Transverse colon (tissue), 4 donors: ENCODE data around the gene RFTN1. TPM values are rescaled to one million over a fixed set of nuclear protein-coding genes. Genes with fewer than 3 reads are reported as not detected.

ENCODE experiments used
- DNase-seq: peaks from one replicate; pipeline ENCODE4 v3.0.0-alpha.2; 2019
- H3K27ac ChIP-seq, 4 donors: fragments of 200-600 bp; sonication (generic); 2 replicates each; pipeline ENCODE4 v1.5.1; 2016 to 2018; ENCODE audit warnings: inconsistent platforms in 4 of 4
- H3K27me3 ChIP-seq: fragments of 200-600 bp; sonication (generic); 2 replicates; pipeline ENCODE4 v1.5.1; 2017; ENCODE audit warnings: inconsistent platforms
- H3K36me3 ChIP-seq, 4 donors: fragments of 200-600 bp; sonication (generic); 2 replicates each; pipeline ENCODE4 v1.5.1; 2017 to 2019; ENCODE audit warnings: inconsistent platforms in 4 of 4
- H3K4me1 ChIP-seq, 4 donors: fragments of 200-600 bp; sonication (generic); 2 replicates each; pipeline ENCODE4 v1.5.1; 2017 to 2020; ENCODE audit warnings: inconsistent platforms in 4 of 4
- H3K4me3 ChIP-seq, 4 donors: fragments of 200-600 bp; sonication (generic); 1 replicate in 1 of 4; 2 replicates in 3 of 4; pipeline versions ENCODE4 v1.5.1 to v1.6.1; 2017 to 2019; ENCODE audit warnings: inconsistent platforms in 4 of 4
- H3K9me3 ChIP-seq, 2 donors: fragments of 200-600 bp; sonication (generic); 2 replicates each; pipeline ENCODE4 v1.5.1; 2017 to 2019; ENCODE audit warnings: inconsistent platforms in 2 of 2
- CTCF ChIP-seq, 5 experiments: fragments of 200-600 bp in 3 of 5; fragments of 450-650 bp in 2 of 5; sonication (generic) in 3 of 5; IDR thresholded peaks; 1 replicate in 2 of 5; 2 replicates in 3 of 5; pipeline ENCODE4 v1.5.1; 2016 to 2017; ENCODE audit warnings: antibody characterized with exemption in 5 of 5, inconsistent platforms in 3 of 5, mild to moderate bottlenecking in 2 of 5, moderate library complexity in 1 of 5
- EP300 ChIP-seq: sonication (generic); formaldehyde crosslinking; IDR thresholded peaks from one replicate; pipeline ENCODE4 v1.6.1; 2017; ENCODE audit warnings: antibody characterized with exemption, low read depth
- POLR2A ChIP-seq: fragments of 450-650 bp; IDR thresholded peaks from one replicate; pipeline ENCODE4 v1.6.1; 2016; ENCODE audit warnings: antibody characterized with exemption, mild to moderate bottlenecking, moderate library complexity
- POLR2AphosphoS5 ChIP-seq, 3 donors: sonication (generic); formaldehyde crosslinking; IDR thresholded peaks; one replicate each; pipeline ENCODE4 v1.6.1; 2016; ENCODE audit warnings: antibody characterized with exemption in 3 of 3
- WGBS, 2 donors: methylation state at CpG; one replicate each; pipeline ENCODE4 v1.1.5; 2018; ENCODE audit warnings: low coverage in 1 of 2; 5-methylcytosine and 5-hydroxymethylcytosine counted together
- in situ Hi-C, 4 donors: fragments of 200-750 bp; cut with MboI; loops; one replicate each; pipeline versions ENCODE4 v1.15.0 to v1.15.1; 2017; ENCODE audit warnings: low sequenced_read_pairs in 3 of 4, low pct_ligation_motif_present in 1 of 4, low pct_unique_long_range_greater_than_20kb in 1 of 4
- intact Hi-C: fragments of 100-400 bp; cut with DNase I; formaldehyde crosslinking; loops from one replicate; pipeline ENCODE4 v1.15.1; 2023; ENCODE audit warnings: low total_unique reads
- total RNA-seq, 4 donors: library from RNA; depleted of rRNA; stranded (reverse); fragments of >200 nt; gene quantifications; one replicate each; pipeline ENCODE4 v1.1.0, GENCODE V29; 2016

The RFTN1 gene
- total RNA-seq, 4 donors from 2014 or later, result 6.7 to 25.7 (median 15.7) TPM

- in situ Hi-C loops (loop anchor here in 3 of 4 donors (5.0 to 25.0 kb wide), 3 partner anchors 260 to 515 kb away; no protein-coding TSS in a partner anchor), intact Hi-C loops (no loop called here)
- Histone ChIP-seq H3K27me3 (no peaks in the 10 kb centered on the region), H3K36me3 (no peaks in the 10 kb centered on the region), H3K27ac (no peak overlapping the region), H3K9me3 (no peaks in the 10 kb centered on the region), H3K4me1 (no peaks in the 10 kb centered on the region), H3K4me3 (no peak overlapping the region)
- DNase-seq, result no peak
- WGBS, 2 donors, result 59 to 71% methylated on average over 3 of the region's 3 CpGs
- no peak for TF ChIP-seq CTCF (IDR thresholded peaks at IDR 0.05)
- TF ChIP-seq POLR2AphosphoS5 (IDR thresholded peaks at IDR 0.05), result no peak
- TF ChIP-seq POLR2A, result no peak
- no peak for TF ChIP-seq EP300
Observed at GRCh38 chr3:16552757-16553156, 39.3 kb upstream of the RFTN1 start.

- in situ Hi-C loops, result loop anchor here in 3 of 4 donors (5.0 to 25.0 kb wide), 3 partner anchors 259 to 514 kb away; no protein-coding TSS in a partner anchor
Observed at GRCh38 chr3:16551342-16551976, 38.0 kb upstream of the RFTN1 start.

GRCh38 chr3:16550676-16551341 lies 37.3 kb upstream of the RFTN1 start:
- peak; percentile 64 for DNase-seq
- in situ Hi-C loops (loop anchor here in 3 of 4 donors (5.0 to 25.0 kb wide), 3 partner anchors 259 to 514 kb away; no protein-coding TSS in a partner anchor), intact Hi-C loops (loop anchor here (1.0 kb wide), 1 partner anchor 262 kb away; no protein-coding TSS in a partner anchor)
- H3K27me3 ChIP-seq, result no peaks in the 10 kb centered on the region
- H3K36me3 ChIP-seq, result no peaks in the 10 kb centered on the region
- H3K4me3 ChIP-seq, result no peak overlapping the region
- 0 to 13% methylated on average over 2 to 7 of the region's 7 CpGs for WGBS, 2 donors
- H3K4me1 ChIP-seq, result no peaks in the 10 kb centered on the region
- H3K27ac ChIP-seq, result no peak overlapping the region
- no peaks in the 10 kb centered on the region for H3K9me3 ChIP-seq
- TF ChIP-seq CTCF (IDR thresholded peaks at IDR 0.05) (peak; percentile 79 to 87 (median 82)), POLR2AphosphoS5 (IDR thresholded peaks at IDR 0.05) (no peak), EP300 (no peak)

More at GRCh38 chr3:16551342-16551976, 38.0 kb upstream of the RFTN1 start:
- no peaks in the 10 kb centered on the region for H3K36me3 ChIP-seq
- H3K27me3 ChIP-seq, result no peaks in the 10 kb centered on the region
- DNase-seq, result no peak
- no peak overlapping the region for H3K4me3 ChIP-seq
- intact Hi-C loops, result loop anchor here (1.0 kb wide), 1 partner anchor 262 kb away; no protein-coding TSS in a partner anchor
- TF ChIP-seq CTCF (IDR thresholded peaks at IDR 0.05) (no peak), POLR2A (no peak), EP300 (no peak), POLR2AphosphoS5 (IDR thresholded peaks at IDR 0.05) (no peak)
- WGBS, 2 donors, result 74 to 77% methylated on average over 3 to 4 of the region's 4 CpGs
- H3K4me1 ChIP-seq, result no peaks in the 10 kb centered on the region
- H3K27ac ChIP-seq, result no peak overlapping the region
- H3K9me3 ChIP-seq, result no peaks in the 10 kb centered on the region

- 0 to 42% methylated on average over 1 to 4 of the region's 4 CpGs for WGBS, 2 donors
- Histone ChIP-seq H3K4me1 (no peaks in the 10 kb centered on the region), H3K4me3 (no peak overlapping the region), H3K27ac (no peak overlapping the region), H3K27me3 (no peaks in the 10 kb centered on the region), H3K9me3 (no peaks in the 10 kb centered on the region), H3K36me3 (no peaks in the 10 kb centered on the region)
- DNase-seq, result no peak
- in situ Hi-C loops, result loop anchor here in 3 of 4 donors (5.0 to 25.0 kb wide), 3 partner anchors 258 to 513 kb away; no protein-coding TSS in a partner anchor
- intact Hi-C loops, result no loop called here
- TF ChIP-seq POLR2A (no peak), EP300 (no peak), POLR2AphosphoS5 (IDR thresholded peaks at IDR 0.05) (no peak), CTCF (IDR thresholded peaks at IDR 0.05) (no peak)
Observed at GRCh38 chr3:16550305-16550675, 36.8 kb upstream of the RFTN1 start.
